Suprapubic skin (tissue), 4 donors: ENCODE measurements around the gene OTOG. TPM values are rescaled to one million over a fixed set of nuclear protein-coding genes. Genes with fewer than 3 reads are reported as not detected.

Source experiments
- DNase-seq, 2 donors: peaks; one replicate each; pipeline ENCODE4 v3.0.0-alpha.2; 2019; ENCODE audit warnings: low spot score in 2 of 2
- H3K27ac ChIP-seq: fragments of 200-600 bp; sonication (generic); one replicate; pipeline ENCODE4 v1.5.1; 2019
- H3K27me3 ChIP-seq: fragments of 200-600 bp; sonication (generic); one replicate; pipeline ENCODE4 v1.5.1; 2019
- H3K36me3 ChIP-seq: fragments of 200-600 bp; sonication (generic); one replicate; pipeline ENCODE4 v1.5.1; 2019
- H3K4me1 ChIP-seq: fragments of 200-600 bp; sonication (generic); one replicate; pipeline ENCODE4 v1.5.1; 2019
- H3K4me3 ChIP-seq: fragments of 200-600 bp; sonication (generic); one replicate; pipeline ENCODE4 v1.5.1; 2019; ENCODE audit warnings: mild to moderate bottlenecking
- H3K9me3 ChIP-seq: fragments of 200-600 bp; sonication (generic); one replicate; pipeline ENCODE4 v1.5.1; 2019
- CTCF ChIP-seq, 2 donors: fragments of 200-600 bp in 1 of 2; fragments of 450-650 bp in 1 of 2; sonication (generic) in 1 of 2; IDR thresholded peaks; one replicate each; pipeline ENCODE4 v1.5.1; 2016 to 2019; ENCODE audit warnings: antibody characterized with exemption in 2 of 2, mild to moderate bottlenecking in 1 of 2, moderate library complexity in 1 of 2
- EP300 ChIP-seq: sonication (generic); formaldehyde crosslinking; IDR thresholded peaks from one replicate; pipeline ENCODE4 v1.6.1; 2017; ENCODE audit warnings: antibody characterized with exemption
- POLR2A ChIP-seq, 2 donors: fragments of 450-650 bp; IDR thresholded peaks; one replicate each; pipeline ENCODE4 v1.6.1; 2017; ENCODE audit warnings: antibody characterized with exemption in 2 of 2, mild to moderate bottlenecking in 2 of 2, moderate library complexity in 2 of 2
- POLR2AphosphoS5 ChIP-seq, 3 donors: sonication (generic); formaldehyde crosslinking; IDR thresholded peaks; one replicate each; pipeline ENCODE4 v1.6.1; 2017; ENCODE audit warnings: antibody characterized with exemption in 3 of 3
- WGBS: methylation state at CpG from one replicate; pipeline ENCODE4 v1.1.5; 2018; 5-methylcytosine and 5-hydroxymethylcytosine counted together
- total RNA-seq, 4 donors: library from RNA; depleted of rRNA; stranded (reverse); fragments of >200 nt; gene quantifications; one replicate each; pipeline ENCODE4 v1.1.0, GENCODE V29; 2016

The OTOG gene
- total RNA-seq, 4 donors from 2014 or later: not detected

- 68% methylated on average over 7 of the region's 7 CpGs for WGBS
- Histone ChIP-seq H3K4me1 (no peaks in the 10 kb centered on the region), H3K9me3 (no peaks in the 10 kb centered on the region), H3K4me3 (no peak overlapping the region), H3K27ac (no peak overlapping the region), H3K27me3 (peaks cover 31% of the 10 kb centered on the region), H3K36me3 (no peaks in the 10 kb centered on the region)
- TF ChIP-seq POLR2AphosphoS5 (IDR thresholded peaks at IDR 0.05): no peak
- TF ChIP-seq POLR2A (IDR thresholded peaks at IDR 0.05): no peak
- TF ChIP-seq EP300: no peak
- TF ChIP-seq CTCF (IDR thresholded peaks at IDR 0.05): no peak
- no peak for DNase-seq
These were observed 4.4 kb downstream of the OTOG start for GRCh38 chr11:17551347-17552040.

GRCh38 chr11:17552041-17552355 lies 4.9 kb downstream of the OTOG start:
- Histone ChIP-seq H3K9me3 (no peaks in the 10 kb centered on the region), H3K27ac (no peak overlapping the region), H3K27me3 (peaks cover 27% of the 10 kb centered on the region), H3K4me3 (no peak overlapping the region), H3K4me1 (no peaks in the 10 kb centered on the region), H3K36me3 (no peaks in the 10 kb centered on the region)
- 80% methylated on average over 2 of the region's 4 CpGs for WGBS
- TF ChIP-seq CTCF (IDR thresholded peaks at IDR 0.05) (no peak), EP300 (no peak), POLR2AphosphoS5 (IDR thresholded peaks at IDR 0.05) (no peak), POLR2A (IDR thresholded peaks at IDR 0.05) (no peak)
- DNase-seq: no peak

- H3K27me3 ChIP-seq: peaks cover 24% of the 10 kb centered on the region
- WGBS: 94% methylated on average over 5 of the region's 10 CpGs
- H3K4me1 ChIP-seq: no peaks in the 10 kb centered on the region
- TF ChIP-seq POLR2A (IDR thresholded peaks at IDR 0.05): no peak
- TF ChIP-seq EP300: no peak
- no peak for TF ChIP-seq CTCF (IDR thresholded peaks at IDR 0.05)
- TF ChIP-seq POLR2AphosphoS5 (IDR thresholded peaks at IDR 0.05): no peak
- no peak for DNase-seq
- no peak overlapping the region for H3K4me3 ChIP-seq
- H3K9me3 ChIP-seq: no peaks in the 10 kb centered on the region
- no peaks in the 10 kb centered on the region for H3K36me3 ChIP-seq
- H3K27ac ChIP-seq: no peak overlapping the region
These were observed 5.6 kb downstream of the OTOG start for GRCh38 chr11:17552392-17553248.

- Histone ChIP-seq H3K9me3 (no peaks in the 10 kb centered on the region), H3K4me1 (no peaks in the 10 kb centered on the region), H3K27me3 (peaks cover 19% of the 10 kb centered on the region), H3K4me3 (no peak overlapping the region), H3K27ac (no peak overlapping the region), H3K36me3 (no peaks in the 10 kb centered on the region)
- 95% methylated on average over 4 of the region's 7 CpGs for WGBS
- no peak for DNase-seq
- TF ChIP-seq EP300: no peak
- TF ChIP-seq POLR2AphosphoS5 (IDR thresholded peaks at IDR 0.05): no peak
- TF ChIP-seq POLR2A (IDR thresholded peaks at IDR 0.05): no peak
- TF ChIP-seq CTCF (IDR thresholded peaks at IDR 0.05): no peak
These were observed 6.1 kb downstream of the OTOG start for GRCh38 chr11:17553249-17553546.

GRCh38 chr11:17554487-17554886 lies 7.4 kb downstream of the OTOG start:
- Histone ChIP-seq H3K27me3 (peaks cover 25% of the 10 kb centered on the region), H3K4me1 (no peaks in the 10 kb centered on the region), H3K9me3 (no peaks in the 10 kb centered on the region), H3K27ac (no peak overlapping the region), H3K36me3 (no peaks in the 10 kb centered on the region), H3K4me3 (no peak overlapping the region)
- TF ChIP-seq CTCF (IDR thresholded peaks at IDR 0.05) (no peak), POLR2A (IDR thresholded peaks at IDR 0.05) (no peak), EP300 (no peak), POLR2AphosphoS5 (IDR thresholded peaks at IDR 0.05) (no peak)
- 91% methylated on average over 4 of the region's 4 CpGs for WGBS
- DNase-seq: no peak
